ENCODE data around the gene PLCL1.

The PLCL1 gene

GRCh38 chr2:198060277-198060676, 255.9 kb downstream of the PLCL1 start:
- no peak for DNase-seq (ENCODE audit: low read depth)

GRCh38 chr2:198062826-198063225, 258.4 kb downstream of the PLCL1 start:
- no peak for DNase-seq (ENCODE audit: low read depth)

- DNase-seq (ENCODE audit: low read depth): no peak
These were observed 258.8 kb downstream of the PLCL1 start for GRCh38 chr2:198063242-198063641.

GRCh38 chr2:198065322-198065721, 260.9 kb downstream of the PLCL1 start:
- DNase-seq (ENCODE audit: low read depth): no peak

- DNase-seq (ENCODE audit: low read depth): no peak
These were observed 262.2 kb downstream of the PLCL1 start for GRCh38 chr2:198066597-198066996.

- no peak for DNase-seq (ENCODE audit: low read depth)
These were observed 268.3 kb downstream of the PLCL1 start for GRCh38 chr2:198072655-198073054.

GRCh38 chr2:198073253-198073652, 268.9 kb downstream of the PLCL1 start:
- DNase-seq (ENCODE audit: low read depth): no peak

GRCh38 chr2:198077477-198077876, 273.1 kb downstream of the PLCL1 start:
- no peak for DNase-seq (ENCODE audit: low read depth)

GRCh38 chr2:198080879-198081765, 276.7 kb downstream of the PLCL1 start:
- no peak for DNase-seq (ENCODE audit: low read depth)

GRCh38 chr2:198084156-198084555, 279.8 kb downstream of the PLCL1 start:
- DNase-seq (ENCODE audit: low read depth): no peak

- no peak for DNase-seq (ENCODE audit: low read depth)
These were observed 291.6 kb downstream of the PLCL1 start for GRCh38 chr2:198096002-198096401.

- no peak for DNase-seq (ENCODE audit: low read depth)
These were observed 292.6 kb downstream of the PLCL1 start for GRCh38 chr2:198096965-198097364.

- DNase-seq (ENCODE audit: low read depth): no peak
These were observed 293.2 kb downstream of the PLCL1 start for GRCh38 chr2:198097630-198098029.

GRCh38 chr2:198098386-198098785, 294.0 kb downstream of the PLCL1 start:
- no peak for DNase-seq (ENCODE audit: low read depth)

GRCh38 chr2:198098918-198099317, 294.5 kb downstream of the PLCL1 start:
- no peak for DNase-seq (ENCODE audit: low read depth)

GRCh38 chr2:198100346-198100745, 296.0 kb downstream of the PLCL1 start:
- no peak for DNase-seq (ENCODE audit: low read depth)

- DNase-seq (ENCODE audit: low read depth): no peak
These were observed 297.3 kb downstream of the PLCL1 start for GRCh38 chr2:198101688-198102087.

- DNase-seq (ENCODE audit: low read depth): no peak
These were observed 297.7 kb downstream of the PLCL1 start for GRCh38 chr2:198102120-198102519.

- no peak for DNase-seq (ENCODE audit: low read depth)
These were observed 298.5 kb downstream of the PLCL1 start for GRCh38 chr2:198102856-198103255.

- no peak for DNase-seq (ENCODE audit: low read depth)
These were observed 302.4 kb downstream of the PLCL1 start for GRCh38 chr2:198106621-198107385.

GRCh38 chr2:198113316-198113715, 308.9 kb downstream of the PLCL1 start:
- no peak for DNase-seq (ENCODE audit: low read depth)

- no peak for DNase-seq (ENCODE audit: low read depth)
These were observed 309.7 kb downstream of the PLCL1 start for GRCh38 chr2:198114064-198114463.

- DNase-seq (ENCODE audit: low read depth): no peak
These were observed 310.8 kb downstream of the PLCL1 start for GRCh38 chr2:198115201-198115600.
